ENCODE measurements around the gene SDK2. TPM values are rescaled to one million over a fixed set of nuclear protein-coding genes. Genes with fewer than 3 reads are reported as not detected.

Gene SDK2
- total and polyA plus RNA-seq, 2 experiments from 2014 or later: 0.74 to 5.1 TPM

- TF ChIP-seq ZNF462 (CRISPR knock-in tag; IDR thresholded peaks at IDR 0.05) (no peak), EZH2 (IDR thresholded peaks at IDR 0.05; ENCODE audit: low read depth, unreplicated experiment) (no peak), ZNF114 (CRISPR knock-in tag; IDR thresholded peaks at IDR 0.05) (no peak), EZH2phosphoT487 (IDR thresholded peaks at IDR 0.05; ENCODE audit: unreplicated experiment) (no peak), CREB1 (CRISPR knock-in tag; IDR thresholded peaks at IDR 0.05; ENCODE audit: low read depth) (no peak), STAT1 (IDR thresholded peaks at IDR 0.05; ENCODE audit: unreplicated experiment) (no peak), CTCF (conservative IDR thresholded peaks at IDR 0.05; ENCODE audit: low read depth in 2 of 2) (no peak)
Measured at GRCh38 chr17:73357318-73357717, 286.9 kb downstream of the SDK2 start (continued).

GRCh38 chr17:73356561-73357170, 287.6 kb downstream of the SDK2 start:
- 0 out of 2 replicates have a peak, but pooled peaks cover 2% of the 10 kb centered on the region for H3F3A ChIP-seq (replicated peaks; ENCODE audit: low read depth)
- Mint-ChIP-seq H3K9me3 (no peaks in the 10 kb centered on the region), H3K36me3 (ENCODE audit: low read depth) (no peaks in the 10 kb centered on the region), H3K27me3 (ENCODE audit: insufficient read depth, low read depth, poor library complexity) (peaks cover 17% of the 10 kb centered on the region), H3K4me1 (peaks cover 24% of the 10 kb centered on the region), H3K27ac (no peak overlapping the region), H3K4me3 (no peak overlapping the region)
- no peaks in the 10 kb centered on the region for H3K79me2 ChIP-seq (replicated peaks; ENCODE audit: insufficient read depth)
- peaks cover 16% of the 10 kb centered on the region for H3K4me1 ChIP-seq (ENCODE audit: insufficient read depth)
- H3K27me3 ChIP-seq (ENCODE audit: insufficient read depth): no peaks in the 10 kb centered on the region
- no peak overlapping the region for H3K27ac ChIP-seq (ENCODE audit: low read depth)
- no peaks in the 10 kb centered on the region for H3K9me2 ChIP-seq (ENCODE audit: insufficient read depth)
- no peaks in the 10 kb centered on the region for H3K36me3 ChIP-seq (ENCODE audit: insufficient read depth)
- no peak overlapping the region for H3K4me2 ChIP-seq
- no peaks in the 10 kb centered on the region for H4K20me1 ChIP-seq (replicated peaks; ENCODE audit: insufficient read depth)
- ATAC-seq (no peak), DNase-seq (ENCODE audit: low spot score) (no peak)
- no peak overlapping the region for H2AFZ ChIP-seq
- H3K4me3 ChIP-seq: no peak overlapping the region
- no peak for TF ChIP-seq CREB1 (CRISPR knock-in tag; IDR thresholded peaks at IDR 0.05; ENCODE audit: low read depth)
- TF ChIP-seq ZNF114 (CRISPR knock-in tag; IDR thresholded peaks at IDR 0.05): no peak
- no peak for TF ChIP-seq ETS1 (IDR thresholded peaks at IDR 0.05)
